ENCODE data around the gene HELB. TPM values are rescaled to one million over a fixed set of nuclear protein-coding genes. Genes with fewer than 3 reads are reported as not detected.

HELB gene
- total RNA-seq, 1 experiment from 2014 or later, result 2.1 TPM

GRCh38 chr12:66359300-66359699 lies 57.0 kb downstream of the HELB start:
- Histone ChIP-seq H3K79me2 (ENCODE audit: low read length) (no peaks in the 10 kb centered on the region), H4K20me1 (ENCODE audit: low read length) (no peaks in the 10 kb centered on the region), H3K27ac (ENCODE audit: low read length) (no peak overlapping the region), H3K9me3 (ENCODE audit: low read length) (no peaks in the 10 kb centered on the region), H3K9ac (ENCODE audit: low read length) (no peak overlapping the region), H3K4me3 (ENCODE audit: low read length) (no peak overlapping the region), H3K27me3 (ENCODE audit: low read length) (no peaks in the 10 kb centered on the region), H3K36me3 (ENCODE audit: low read depth, low read length) (no peaks in the 10 kb centered on the region), H2AFZ (ENCODE audit: low read length) (no peak overlapping the region), H3K4me2 (ENCODE audit: low read length) (no peak overlapping the region), H3F3A (ENCODE audit: low read length, unreplicated experiment) (no peaks in the 10 kb centered on the region), H3K4me1 (ENCODE audit: insufficient read depth, low read length) (no peaks in the 10 kb centered on the region), H3K9me2 (replicated peaks; ENCODE audit: low read length) (no peaks in the 10 kb centered on the region)
- intact Hi-C loops (cut with micrococcal nuclease), result no loop called here
- TF ChIP-seq EZH2phosphoT487 (IDR thresholded peaks at IDR 0.05; ENCODE audit: borderline replicate concordance, low read length), result no peak
- TF ChIP-seq CTCF (conservative IDR thresholded peaks at IDR 0.05; ENCODE audit: low read depth, low read length), result no peak
- TF ChIP-seq EZH2 (IDR thresholded peaks at IDR 0.05; ENCODE audit: low read length, unreplicated experiment), result no peak
- ATAC-seq (no peak), DNase-seq (no peak)
- CTCF ChIA-PET, result no interaction called here
- no TSS peak for BruUV-seq (replicated peaks)
- POLR2A ChIA-PET (ENCODE audit: unreplicated experiment), result no interaction called here

GRCh38 chr12:66361703-66362102 lies 59.4 kb downstream of the HELB start:
- H3K27me3 ChIP-seq (ENCODE audit: low read length), result no peaks in the 10 kb centered on the region
- intact Hi-C loops (cut with micrococcal nuclease), result no loop called here
- H3K4me1 ChIP-seq (ENCODE audit: insufficient read depth, low read length), result no peaks in the 10 kb centered on the region
- ChIA-PET POLR2A (ENCODE audit: unreplicated experiment) (interaction anchor here (0.6 kb wide), 1 partner anchor 184 kb away, joined by 3 read pairs; no protein-coding TSS in a partner anchor), CTCF (no interaction called here)
- H3K36me3 ChIP-seq (ENCODE audit: low read depth, low read length), result no peaks in the 10 kb centered on the region
- ATAC-seq (no peak), DNase-seq (no peak)
- no peaks in the 10 kb centered on the region for H3F3A ChIP-seq (ENCODE audit: low read length, unreplicated experiment)
- BruUV-seq (replicated peaks), result no TSS peak
- no peak for TF ChIP-seq EZH2phosphoT487 (IDR thresholded peaks at IDR 0.05; ENCODE audit: borderline replicate concordance, low read length)
- no peak for TF ChIP-seq EZH2 (IDR thresholded peaks at IDR 0.05; ENCODE audit: low read length, unreplicated experiment)
- no peak for TF ChIP-seq CTCF (conservative IDR thresholded peaks at IDR 0.05; ENCODE audit: low read depth, low read length)
- no peak overlapping the region for H3K9ac ChIP-seq (ENCODE audit: low read length)
- H3K4me2 ChIP-seq (ENCODE audit: low read length), result no peak overlapping the region
- no peaks in the 10 kb centered on the region for H3K9me3 ChIP-seq (ENCODE audit: low read length)
- H3K4me3 ChIP-seq (ENCODE audit: low read length), result no peak overlapping the region
- no peak overlapping the region for H3K27ac ChIP-seq (ENCODE audit: low read length)
- no peak overlapping the region for H2AFZ ChIP-seq (ENCODE audit: low read length)
- no peaks in the 10 kb centered on the region for H3K9me2 ChIP-seq (replicated peaks; ENCODE audit: low read length)
- H3K79me2 ChIP-seq (ENCODE audit: low read length), result no peaks in the 10 kb centered on the region
- H4K20me1 ChIP-seq (ENCODE audit: low read length), result no peaks in the 10 kb centered on the region

- H2AFZ ChIP-seq (ENCODE audit: low read length), result no peak overlapping the region
- H4K20me1 ChIP-seq (ENCODE audit: low read length), result no peaks in the 10 kb centered on the region
- no peaks in the 10 kb centered on the region for H3K9me3 ChIP-seq (ENCODE audit: low read length)
- ATAC-seq (no peak), DNase-seq (no peak)
- intact Hi-C loops (cut with micrococcal nuclease), result no loop called here
- H3K36me3 ChIP-seq (ENCODE audit: low read depth, low read length), result no peaks in the 10 kb centered on the region
- H3K9me2 ChIP-seq (replicated peaks; ENCODE audit: low read length), result no peaks in the 10 kb centered on the region
- no peaks in the 10 kb centered on the region for H3K4me1 ChIP-seq (ENCODE audit: insufficient read depth, low read length)
- H3K27me3 ChIP-seq (ENCODE audit: low read length), result no peaks in the 10 kb centered on the region
- H3K79me2 ChIP-seq (ENCODE audit: low read length), result no peaks in the 10 kb centered on the region
- BruUV-seq (replicated peaks), result no TSS peak
- no peaks in the 10 kb centered on the region for H3F3A ChIP-seq (ENCODE audit: low read length, unreplicated experiment)
- H3K27ac ChIP-seq (ENCODE audit: low read length), result no peak overlapping the region
- no peak overlapping the region for H3K4me2 ChIP-seq (ENCODE audit: low read length)
- POLR2A ChIA-PET (ENCODE audit: unreplicated experiment), result no interaction called here
- CTCF ChIA-PET, result no interaction called here
- no peak for TF ChIP-seq EZH2phosphoT487 (IDR thresholded peaks at IDR 0.05; ENCODE audit: borderline replicate concordance, low read length)
- TF ChIP-seq EZH2 (IDR thresholded peaks at IDR 0.05; ENCODE audit: low read length, unreplicated experiment), result no peak
- no peak for TF ChIP-seq CTCF (conservative IDR thresholded peaks at IDR 0.05; ENCODE audit: low read depth, low read length)
- no peak overlapping the region for H3K4me3 ChIP-seq (ENCODE audit: low read length)
- no peak overlapping the region for H3K9ac ChIP-seq (ENCODE audit: low read length)
These were observed 63.6 kb downstream of the HELB start for GRCh38 chr12:66365718-66366490.

All from PC-3 (cell line).